ENCODE results near the gene TMUB1.

GRCh38 chr7:151113344-151114150, 30.3 kb upstream of the TMUB1 start:
- no peak for TF ChIP-seq POLR2A (IDR thresholded peaks at IDR 0.05; ENCODE audit: low read depth, low read length)
- TF ChIP-seq POLR2AphosphoS5 (IDR thresholded peaks at IDR 0.05; ENCODE audit: low read depth, low read length): no peak
- no peak for TF ChIP-seq TAF1 (IDR thresholded peaks at IDR 0.05; ENCODE audit: low read depth, low read length)
- TF ChIP-seq POU2F2 (IDR thresholded peaks at IDR 0.05; ENCODE audit: low read depth, low read length): no peak
- TF ChIP-seq PAX5 (IDR thresholded peaks at IDR 0.05; ENCODE audit: insufficient read depth, low read length, severe bottlenecking): no peak
